Suppressor macrophage treated with lipopolysaccharide for 1 hour (primary cell): ENCODE data around the gene TNS3.
A peak's percentile ranks its signal among the peaks of the same experiment; 100 is the strongest.

Experiments
- DNase-seq, 3 donors: peaks; one replicate each; pipeline ENCODE4 v3.0.0-alpha.2; 2020 to 2022

Gene TNS3

GRCh38 chr7:47335557-47336471 is 246.1 kb downstream of the TNS3 start:
- DNase-seq = no peak

GRCh38 chr7:47335071-47335470 is 246.8 kb downstream of the TNS3 start:
- DNase-seq = no peak

- DNase-seq = no peak
Observed at GRCh38 chr7:47333959-47334358, 248.0 kb downstream of the TNS3 start.

GRCh38 chr7:47333554-47333887 is 248.4 kb downstream of the TNS3 start:
- DNase-seq = no peak

GRCh38 chr7:47332681-47333553 is 249.0 kb downstream of the TNS3 start:
- no peak for DNase-seq

GRCh38 chr7:47332213-47332612 is 249.7 kb downstream of the TNS3 start:
- DNase-seq = no peak

GRCh38 chr7:47331179-47331565 is 250.7 kb downstream of the TNS3 start:
- no peak for DNase-seq

GRCh38 chr7:47330561-47331178 is 251.2 kb downstream of the TNS3 start:
- DNase-seq = no peak

GRCh38 chr7:47330026-47330425 is 251.9 kb downstream of the TNS3 start:
- no peak for DNase-seq

GRCh38 chr7:47329320-47329926 is 252.5 kb downstream of the TNS3 start:
- DNase-seq = no peak

- DNase-seq = no peak
Observed at GRCh38 chr7:47328392-47329319, 253.3 kb downstream of the TNS3 start.

GRCh38 chr7:47327698-47328391 is 254.1 kb downstream of the TNS3 start:
- no peak for DNase-seq

- DNase-seq = no peak
Observed at GRCh38 chr7:47327346-47327697, 254.6 kb downstream of the TNS3 start.

GRCh38 chr7:47326808-47327207 is 255.1 kb downstream of the TNS3 start:
- no peak for DNase-seq

- DNase-seq = peak in 2 of 3 donors; percentile 30 to 38
Observed at GRCh38 chr7:47326220-47326619, 255.7 kb downstream of the TNS3 start.

- DNase-seq = no peak
Observed at GRCh38 chr7:47325337-47325736, 256.6 kb downstream of the TNS3 start.

- no peak for DNase-seq
Observed at GRCh38 chr7:47323904-47324303, 258.0 kb downstream of the TNS3 start.

GRCh38 chr7:47322731-47323130 is 259.2 kb downstream of the TNS3 start:
- no peak for DNase-seq

- no peak for DNase-seq
Observed at GRCh38 chr7:47320296-47320695, 261.6 kb downstream of the TNS3 start.

- DNase-seq = no peak
Observed at GRCh38 chr7:47318395-47319182, 263.3 kb downstream of the TNS3 start.

- DNase-seq = no peak
Observed at GRCh38 chr7:47317487-47317886, 264.4 kb downstream of the TNS3 start.
